Heart left ventricle (tissue), 16 donors: ENCODE results near the gene ACOX1. TPM values are rescaled to one million over a fixed set of nuclear protein-coding genes. Genes with fewer than 3 reads are reported as not detected.

Experiments used
- ATAC-seq, 4 donors: fragments of 200-7000 bp; cut with Tn5 transposase; one replicate each; pipeline ENCODE4 v1.9.1; 2020 to 2022; ENCODE audit warnings: moderate library complexity in 4 of 4, mild to moderate bottlenecking in 3 of 4, moderate number of reproducible peaks in 1 of 4
- DNase-seq, 5 donors: peaks; one replicate each; pipeline ENCODE4 v3.0.0-alpha.2; 2020
- H3K27ac ChIP-seq, 12 donors: fragments of 200-600 bp; sonication (generic) in 4 of 12; one replicate each; pipeline versions ENCODE4 v1.5.0 to v1.8.0; 2016 to 2022; ENCODE audit warnings: mild to moderate bottlenecking in 2 of 12
- H3K27me3 ChIP-seq, 9 donors: fragments of 200-600 bp; sonication (generic) in 2 of 9; one replicate each; pipeline versions ENCODE4 v1.5.1 to v1.8.0; 2016 to 2022; ENCODE audit warnings: mild to moderate bottlenecking in 3 of 9
- H3K36me3 ChIP-seq, 9 donors: fragments of 200-600 bp; sonication (generic) in 2 of 9; one replicate each; pipeline versions ENCODE4 v1.5.0 to v1.8.0; 2018 to 2022; ENCODE audit warnings: mild to moderate bottlenecking in 2 of 9
- H3K4me1 ChIP-seq, 12 donors: fragments of 200-600 bp; sonication (generic) in 4 of 12; one replicate each; pipeline versions ENCODE4 v1.5.0 to v1.8.0; 2016 to 2022; ENCODE audit warnings: mild to moderate bottlenecking in 3 of 12
- H3K4me3 ChIP-seq, 12 donors: fragments of 200-600 bp; sonication (generic) in 4 of 12; one replicate each; pipeline versions ENCODE4 v1.5.0 to v1.8.0; 2017 to 2022; ENCODE audit warnings: mild to moderate bottlenecking in 9 of 12, moderate library complexity in 4 of 12
- H3K9me3 ChIP-seq, 12 donors: fragments of 200-600 bp; sonication (generic) in 4 of 12; one replicate each; pipeline versions ENCODE4 v1.5.0 to v1.8.0; 2016 to 2022; ENCODE audit warnings: mild to moderate bottlenecking in 1 of 12
- CTCF ChIP-seq, 12 donors: fragments of 200-600 bp; sonication (generic) in 4 of 12; IDR thresholded peaks; one replicate each; pipeline versions ENCODE4 v1.5.0 to v1.8.0; 2018 to 2022; ENCODE audit warnings: antibody characterized with exemption in 12 of 12, mild to moderate bottlenecking in 5 of 12
- POLR2A ChIP-seq, 2 donors: fragments of 450-650 bp; IDR thresholded peaks; one replicate each; pipeline ENCODE4 v1.6.1; 2017; ENCODE audit warnings: antibody characterized with exemption in 2 of 2, mild to moderate bottlenecking in 2 of 2, moderate library complexity in 2 of 2
- WGBS, 4 donors: extraction: QIAGEN DNeasy Blood & Tissue Kit in 2 of 4; methylation state at CpG; one replicate each; pipeline versions ENCODE4 v1.1.5 to v1.1.7; 2013 to 2018; 5-methylcytosine and 5-hydroxymethylcytosine counted together
- intact Hi-C, 10 donors: fragments of 100-400 bp; cut with DNase I; formaldehyde crosslinking; loops; one replicate each; pipeline versions ENCODE4 v1.11.1 to v1.14.2; 2022
- polyA plus RNA-seq, 2 donors: library from polyadenylated mRNA; stranded (reverse); fragments of 200-250 nt; gene quantifications; one replicate each; pipeline ENCODE4 v1.2.3, GENCODE V29; 2013
- total RNA-seq, 9 donors: library from RNA; depleted of rRNA in 2 of 9; stranded (reverse); fragments of >200 nt in 2 of 9; fragmentation: NEBNext Ultra II Directional in 3 of 9; extraction: Animal tissue kit (Norgen Biotek cat#: 25700) in 3 of 9; gene quantifications; one replicate each; pipeline versions ENCODE4 v1.1.0 to v1.2.4, GENCODE V29; 2016 to 2023
- donor health status: ischemic (EF 13 %, LVEDD 7.1; RV severe dilation, severe dysfunction).
- donor health status: healthy with polysubstance abuse.
- donor health status: DM: no; HTN: yes; CAD: no.
- donor health status: DM: no; HTN: no; CAD: no.
- donor health status: ischemic (EF 25% LVEDD 6.9; RV normal size, moderate dysfunction).
- donor health status: ischemic (EF 25% LVEDD 5.7; RV mildly dilated, moderate dysfunction).
- donor health status: healthy.
- donor health status: DM: yes; HTN: yes; CAD: no.
- donor health status: ischemic (EF 35%, LVEDD 5.7; RV mildly dilated, moderate dysfunction).
- donor health status: nonischemic (EF 11% LVEDD 7.7; RV severe dilation, severe dysfunction).
- donor health status: DM: yes; HTN: yes; CAD: no.
- donor health status: PGD.
- donor health status: ischemic (EF 29% LVEDD 5.4; RV normal size, mild dysfunction).
- donor health status: nonischemic (EF 23%, LVEDD 6.1; RV moderate dilation, normal function).

ACOX1 gene
- total and polyA plus RNA-seq, 11 donors: 19.5 to 117 (median 78.3) TPM

- Histone ChIP-seq H3K4me3 (no peak overlapping the region), H3K36me3 (peaks cover 0 to 57% (median 52%) of the 10 kb centered on the region in 9 donors), H3K27ac (no peak overlapping the region), H3K9me3 (no peaks in the 10 kb centered on the region), H3K27me3 (no peaks in the 10 kb centered on the region), H3K4me1 (peaks cover 0 to 27% (median 16%) of the 10 kb centered on the region in 12 donors)
- DNase-seq (no peak), ATAC-seq (no peak)
- WGBS, 4 donors: 87 to 94% (median 91%) methylated on average over 12 to 18 of the region's 18 CpGs
- intact Hi-C loops: loop anchor here in 1 of 10 donors (10.0 kb wide), 1 partner anchor 373 kb away; no protein-coding TSS in a partner anchor
- no peak for TF ChIP-seq POLR2A (IDR thresholded peaks at IDR 0.05)
- TF ChIP-seq CTCF (IDR thresholded peaks at IDR 0.05): no peak
Measured at GRCh38 chr17:75901727-75902126, 77.2 kb downstream of the ACOX1 start.

- peaks cover 0 to 57% (median 52%) of the 10 kb centered on the region in 9 donors for H3K36me3 ChIP-seq
- intact Hi-C loops: loop anchor here in 1 of 10 donors (10.0 kb wide), 1 partner anchor 374 kb away; no protein-coding TSS in a partner anchor
- ATAC-seq: no peak
- H3K4me1 ChIP-seq: peaks cover 0 to 31% (median 18%) of the 10 kb centered on the region in 12 donors
- H3K9me3 ChIP-seq: no peaks in the 10 kb centered on the region
- no peak overlapping the region for H3K4me3 ChIP-seq
- no peak for TF ChIP-seq POLR2A (IDR thresholded peaks at IDR 0.05)
- no peaks in the 10 kb centered on the region for H3K27me3 ChIP-seq
- WGBS, 4 donors: 86 to 91% (median 88%) methylated on average over 12 to 13 of the region's 13 CpGs
- DNase-seq: no peak
- no peak overlapping the region for H3K27ac ChIP-seq
Measured at GRCh38 chr17:75900691-75901533, 78.1 kb downstream of the ACOX1 start.

GRCh38 chr17:75899767-75900468 is 79.0 kb downstream of the ACOX1 start:
- intact Hi-C loops: loop anchor here in 7 of 10 donors (5.0 to 10.0 kb wide), 7 partner anchors 43 to 375 kb away; partner anchors contain the start of genes WBP2 (in 3 of the 7), GALK1 (in 1 of the 7), UNC13D (in 1 of the 7) and UNK (in 1 of the 7)
- peaks cover 0 to 57% (median 52%) of the 10 kb centered on the region in 9 donors for H3K36me3 ChIP-seq

More at GRCh38 chr17:75899767-75900468, 79.0 kb downstream of the ACOX1 start:
- Histone ChIP-seq H3K4me3 (no peak overlapping the region), H3K27me3 (no peaks in the 10 kb centered on the region), H3K4me1 (peaks cover 0 to 34% (median 26%) of the 10 kb centered on the region in 12 donors), H3K27ac (no peak overlapping the region), H3K9me3 (no peaks in the 10 kb centered on the region)
- 88 to 95% (median 91%) methylated on average over 14 to 23 of the region's 23 CpGs for WGBS, 4 donors
- DNase-seq (no peak), ATAC-seq (no peak)
- TF ChIP-seq POLR2A (IDR thresholded peaks at IDR 0.05) (no peak), CTCF (IDR thresholded peaks at IDR 0.05) (no peak)
